BE2C (cell line): ENCODE data around the gene AFDN.
"Not testable (repeated sequence)": the region's sequence is repeated elsewhere in the genome, so short reads cannot be mapped to it uniquely, and the experiment has no call there.

Experiments
- DNase-seq: peaks from one replicate; pipeline ENCODE4 v3.0.0-alpha.2; 2020
- H3K27me3 ChIP-seq: fragments of 250-450 bp; sonication (Bioruptor Pico); 2 replicates; pipeline ENCODE4 v1.5.1; 2020; ENCODE audit warnings: mild to moderate bottlenecking
- H3K36me3 ChIP-seq: fragments of 250-450 bp; sonication (Bioruptor Pico); 2 replicates; pipeline ENCODE4 v1.5.1; 2020; ENCODE audit warnings: mild to moderate bottlenecking
- H3K4me1 ChIP-seq: fragments of 250-450 bp; sonication (Bioruptor Pico); 2 replicates; pipeline ENCODE4 v1.5.1; 2020
- H3K4me3 ChIP-seq: 2 replicates; pipeline ENCODE4 v1.5.1; 2011; ENCODE audit warnings: low read depth, low read length
- H3K9me3 ChIP-seq: fragments of 250-450 bp; sonication (Bioruptor Pico); 2 replicates; pipeline ENCODE4 v1.5.1; 2020
- TF ChIP-seq, protein P1 (sequence below): IDR thresholded peaks from 2 replicates; pipeline ENCODE4 v1.5.1; 2012; ENCODE audit warnings: mild to moderate bottlenecking, low read depth, low read length

Gene AFDN

DNA sequence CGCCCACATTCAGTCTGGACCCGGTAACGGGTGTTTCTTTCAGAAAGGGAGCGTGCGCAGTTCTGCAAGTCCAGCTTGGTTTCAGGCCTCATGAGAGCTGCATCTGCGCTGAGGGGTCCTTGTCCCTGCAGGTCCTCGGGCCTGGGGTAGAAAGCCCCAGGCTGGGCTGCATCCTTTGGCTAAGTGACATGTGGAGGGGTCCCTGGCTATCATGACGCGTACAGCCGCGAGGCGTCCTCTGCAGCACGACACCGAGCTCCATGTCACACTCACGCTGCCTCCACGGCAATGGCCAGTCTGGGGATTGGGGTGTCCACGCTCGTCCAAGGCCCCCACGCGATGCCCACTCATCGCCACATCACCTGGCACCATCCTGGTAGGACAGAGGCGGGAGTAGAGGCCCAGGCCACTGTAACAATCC, 169.0 kb downstream of the AFDN start:
- H3K9me3 ChIP-seq: no peaks in the 10 kb centered on the region
- H3K4me1 ChIP-seq: no peaks in the 10 kb centered on the region; the same call in 1 of the 2 replicates
- H3K27me3 ChIP-seq: no peaks in the 10 kb centered on the region
- TF ChIP-seq, protein P1, sequence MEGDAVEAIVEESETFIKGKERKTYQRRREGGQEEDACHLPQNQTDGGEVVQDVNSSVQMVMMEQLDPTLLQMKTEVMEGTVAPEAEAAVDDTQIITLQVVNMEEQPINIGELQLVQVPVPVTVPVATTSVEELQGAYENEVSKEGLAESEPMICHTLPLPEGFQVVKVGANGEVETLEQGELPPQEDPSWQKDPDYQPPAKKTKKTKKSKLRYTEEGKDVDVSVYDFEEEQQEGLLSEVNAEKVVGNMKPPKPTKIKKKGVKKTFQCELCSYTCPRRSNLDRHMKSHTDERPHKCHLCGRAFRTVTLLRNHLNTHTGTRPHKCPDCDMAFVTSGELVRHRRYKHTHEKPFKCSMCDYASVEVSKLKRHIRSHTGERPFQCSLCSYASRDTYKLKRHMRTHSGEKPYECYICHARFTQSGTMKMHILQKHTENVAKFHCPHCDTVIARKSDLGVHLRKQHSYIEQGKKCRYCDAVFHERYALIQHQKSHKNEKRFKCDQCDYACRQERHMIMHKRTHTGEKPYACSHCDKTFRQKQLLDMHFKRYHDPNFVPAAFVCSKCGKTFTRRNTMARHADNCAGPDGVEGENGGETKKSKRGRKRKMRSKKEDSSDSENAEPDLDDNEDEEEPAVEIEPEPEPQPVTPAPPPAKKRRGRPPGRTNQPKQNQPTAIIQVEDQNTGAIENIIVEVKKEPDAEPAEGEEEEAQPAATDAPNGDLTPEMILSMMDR: no peak
- no peak overlapping the region for H3K4me3 ChIP-seq
- DNase-seq: no peak
- H3K36me3 ChIP-seq: no peaks in the 10 kb centered on the region

GRCh38 chr6:167996424-167997199, 169.9 kb downstream of the AFDN start:
- no peaks in the 10 kb centered on the region for H3K36me3 ChIP-seq
- TF ChIP-seq, protein P1: no peak
- H3K27me3 ChIP-seq: no peaks in the 10 kb centered on the region
- no peaks in the 10 kb centered on the region; the same call in 1 of the 2 replicates for H3K4me1 ChIP-seq
- H3K4me3 ChIP-seq: no peak overlapping the region
- DNase-seq: peak; percentile 39
- H3K9me3 ChIP-seq: no peaks in the 10 kb centered on the region

GRCh38 chr6:167997642-167998041, 170.9 kb downstream of the AFDN start, which contains the start of gene KIF25:
Gene KIF25 (plus strand): TSS chr6:167997671. CDS start chr6:168029586, 31,915 bp downstream.
- no peaks in the 10 kb centered on the region for H3K27me3 ChIP-seq
- no peaks in the 10 kb centered on the region; the same call in 1 of the 2 replicates for H3K4me1 ChIP-seq
- H3K4me3 ChIP-seq: no peak within 1 kb of the TSS
- TF ChIP-seq, protein P1: no peak
- DNase-seq: no peak
- H3K9me3 ChIP-seq: no peaks in the 10 kb centered on the region
- no peaks in the 10 kb centered on the region for H3K36me3 ChIP-seq

GRCh38 chr6:167998215-167998614, 171.5 kb downstream of the AFDN start:
- Histone ChIP-seq H3K4me3 (no peak overlapping the region), H3K9me3 (no peaks in the 10 kb centered on the region), H3K4me1 (no peaks in the 10 kb centered on the region; the same call in 1 of the 2 replicates), H3K36me3 (no peaks in the 10 kb centered on the region), H3K27me3 (no peaks in the 10 kb centered on the region)
- TF ChIP-seq, protein P1: no peak
- no peak for DNase-seq

GRCh38 chr6:168000198-168001028, 173.7 kb downstream of the AFDN start:
- H3K27me3 ChIP-seq: no peaks in the 10 kb centered on the region
- no peaks in the 10 kb centered on the region for H3K9me3 ChIP-seq
- H3K36me3 ChIP-seq: no peaks in the 10 kb centered on the region
- H3K4me3 ChIP-seq: no peak overlapping the region
- TF ChIP-seq, protein P1: no peak
- no peak for DNase-seq
- H3K4me1 ChIP-seq: no peaks in the 10 kb centered on the region

GRCh38 chr6:168001029-168001332, 174.3 kb downstream of the AFDN start:
- TF ChIP-seq, protein P1: no peak
- Histone ChIP-seq H3K4me3 (no peak overlapping the region), H3K27me3 (no peaks in the 10 kb centered on the region), H3K4me1 (no peaks in the 10 kb centered on the region), H3K9me3 (no peaks in the 10 kb centered on the region), H3K36me3 (no peaks in the 10 kb centered on the region)
- DNase-seq: no peak

DNA sequence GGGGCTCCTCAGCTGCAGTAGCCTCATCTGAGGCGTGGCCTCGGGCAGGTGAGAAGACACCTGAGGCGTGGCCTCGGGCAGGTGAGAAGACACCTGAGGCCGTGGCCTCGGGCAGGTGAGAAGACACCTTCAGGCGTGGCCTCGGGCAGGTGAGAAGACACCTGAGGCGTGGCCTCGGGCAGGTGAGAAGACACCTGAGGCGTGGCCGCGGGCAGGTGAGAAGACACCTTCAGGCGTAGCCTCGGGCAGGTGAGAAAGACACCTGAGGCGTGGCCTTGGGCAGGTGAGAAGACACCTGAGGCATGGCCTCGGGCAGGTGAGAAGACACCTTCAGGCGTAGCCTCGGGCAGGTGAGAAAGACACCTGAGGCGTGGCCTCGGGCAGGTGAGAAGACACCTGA, 174.8 kb downstream of the AFDN start:
- not testable (repeated sequence) for DNase-seq, H3K36me3 ChIP-seq, H3K4me1 ChIP-seq, H3K9me3 ChIP-seq, H3K27me3 ChIP-seq, H3K4me3 ChIP-seq
